MM.1S (cell line): Measurements from ENCODE around the gene TTLL1.

ENCODE experiments used
- DNase-seq: peaks from one replicate; pipeline ENCODE4 v3.0.0-alpha.2; 2015
- H2AFZ ChIP-seq: fragments of 300-600 bp; sonication (generic); 2 replicates; pipeline ENCODE4 v1.6.0; 2016; ENCODE audit warnings: antibody characterized with exemption, low read length
- H3F3A ChIP-seq: fragments of 300-600 bp; sonication (generic); 2 replicates; pipeline ENCODE4 v1.6.1; 2016; ENCODE audit warnings: mild to moderate bottlenecking, antibody characterized with exemption, low read length, moderate library complexity, mixed read lengths; ENCODE audit not compliant: insufficient read depth
- H3K27ac ChIP-seq: fragments of 300-600 bp; sonication (generic); 2 replicates; pipeline ENCODE4 v1.5.1; 2016; ENCODE audit warnings: mild to moderate bottlenecking, low read length
- H3K27me3 ChIP-seq: fragments of 300-600 bp; sonication (generic); replicated peaks from 2 replicates; pipeline ENCODE4 v1.6.0; 2016; ENCODE audit warnings: low read length; ENCODE audit not compliant: insufficient read depth
- H3K36me3 ChIP-seq: fragments of 300-600 bp; sonication (generic); replicated peaks from 2 replicates; pipeline ENCODE4 v1.6.1; 2016; ENCODE audit warnings: mild to moderate bottlenecking, low read length, mixed read lengths; ENCODE audit not compliant: insufficient read depth
- H3K4me1 ChIP-seq: fragments of 300-600 bp; sonication (generic); 2 replicates; pipeline ENCODE4 v1.6.1; 2016; ENCODE audit warnings: low read length, mixed read lengths
- H3K4me2 ChIP-seq: fragments of 300-600 bp; sonication (generic); 2 replicates; pipeline ENCODE4 v1.6.0; 2016; ENCODE audit warnings: low read depth, low read length
- H3K4me3 ChIP-seq: fragments of 300-600 bp; sonication (generic); 2 replicates; pipeline ENCODE4 v1.5.1; 2016; ENCODE audit warnings: low read length, mixed read lengths
- H3K79me2 ChIP-seq: fragments of 300-600 bp; sonication (generic); 2 replicates; pipeline ENCODE4 v1.6.1; 2016; ENCODE audit warnings: mixed run types, low read length, mixed read lengths
- H3K9ac ChIP-seq: fragments of 300-600 bp; sonication (generic); 2 replicates; pipeline ENCODE4 v1.6.1; 2016; ENCODE audit warnings: low read length, mixed read lengths
- H3K9me2 ChIP-seq: fragments of 300-600 bp; sonication (generic); replicated peaks from 2 replicates; pipeline ENCODE4 v1.6.1; 2016; ENCODE audit warnings: mild to moderate bottlenecking, low read length, mixed read lengths; ENCODE audit not compliant: insufficient read depth
- H3K9me3 ChIP-seq: fragments of 300-600 bp; sonication (generic); replicated peaks from 2 replicates; pipeline ENCODE4 v1.6.1; 2016; ENCODE audit warnings: mild to moderate bottlenecking, low read length, mixed read lengths; ENCODE audit not compliant: insufficient read depth
- H4K20me1 ChIP-seq: fragments of 300-600 bp; sonication (generic); 2 replicates; pipeline ENCODE4 v1.6.1; 2016; ENCODE audit warnings: mild to moderate bottlenecking, low read length, moderate library complexity, mixed read lengths; ENCODE audit not compliant: insufficient read depth
- EZH2 ChIP-seq: fragments of 300-600 bp; sonication (generic); optimal IDR thresholded peaks from 2 replicates; pipeline ENCODE3; 2017; ENCODE audit warnings: low read depth, mild to moderate bottlenecking, antibody characterized with exemption, low read length, mixed read lengths
- EZH2phosphoT487 ChIP-seq: fragments of 300-600 bp; sonication (generic); IDR thresholded peaks from 2 replicates; pipeline ENCODE4 v1.6.1; 2018; ENCODE audit warnings: antibody characterized with exemption, low read length
- TF ChIP-seq, protein P1 (sequence below): fragments of 300-600 bp; sonication (generic); IDR thresholded peaks from 2 replicates; pipeline ENCODE4 v1.5.1; 2016; ENCODE audit warnings: antibody characterized with exemption, low read length, mixed read lengths

The TTLL1 gene

DNA sequence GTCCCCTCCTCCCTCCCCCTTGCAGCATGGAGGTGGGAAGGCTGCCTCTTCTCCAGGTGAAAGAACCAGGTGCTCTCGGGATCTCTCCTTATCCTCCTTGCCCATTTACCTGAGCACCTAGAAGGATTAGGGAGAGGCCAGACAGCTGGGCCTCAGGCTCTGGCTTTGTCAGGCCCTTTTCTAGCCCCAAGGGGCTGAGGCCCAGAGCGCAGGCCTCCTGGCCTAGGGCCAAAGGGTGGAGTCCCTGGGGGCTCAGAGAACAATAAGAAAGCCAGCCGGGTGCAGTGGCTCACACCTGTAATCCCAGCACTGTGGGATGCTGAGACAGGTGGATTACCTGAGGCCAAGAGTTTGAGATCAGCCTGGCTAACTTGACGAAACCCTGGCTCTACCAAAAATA is 5.4 kb upstream of the TTLL1 start:
- no peak for DNase-seq
- no peaks in the 10 kb centered on the region for H3K9me2 ChIP-seq
- no peaks in the 10 kb centered on the region; the same call in 1 of the 2 replicates for H3K27me3 ChIP-seq
- H3K9ac ChIP-seq: no peak overlapping the region
- no peaks in the 10 kb centered on the region for H3K4me1 ChIP-seq
- peaks cover 6% of the 10 kb centered on the region; the same call in 1 of the 2 replicates for H3F3A ChIP-seq
- H3K4me2 ChIP-seq: no peak overlapping the region
- no peak overlapping the region for H3K4me3 ChIP-seq
- H4K20me1 ChIP-seq: no peaks in the 10 kb centered on the region
- H3K79me2 ChIP-seq: no peaks in the 10 kb centered on the region
- TF ChIP-seq, protein P1, sequence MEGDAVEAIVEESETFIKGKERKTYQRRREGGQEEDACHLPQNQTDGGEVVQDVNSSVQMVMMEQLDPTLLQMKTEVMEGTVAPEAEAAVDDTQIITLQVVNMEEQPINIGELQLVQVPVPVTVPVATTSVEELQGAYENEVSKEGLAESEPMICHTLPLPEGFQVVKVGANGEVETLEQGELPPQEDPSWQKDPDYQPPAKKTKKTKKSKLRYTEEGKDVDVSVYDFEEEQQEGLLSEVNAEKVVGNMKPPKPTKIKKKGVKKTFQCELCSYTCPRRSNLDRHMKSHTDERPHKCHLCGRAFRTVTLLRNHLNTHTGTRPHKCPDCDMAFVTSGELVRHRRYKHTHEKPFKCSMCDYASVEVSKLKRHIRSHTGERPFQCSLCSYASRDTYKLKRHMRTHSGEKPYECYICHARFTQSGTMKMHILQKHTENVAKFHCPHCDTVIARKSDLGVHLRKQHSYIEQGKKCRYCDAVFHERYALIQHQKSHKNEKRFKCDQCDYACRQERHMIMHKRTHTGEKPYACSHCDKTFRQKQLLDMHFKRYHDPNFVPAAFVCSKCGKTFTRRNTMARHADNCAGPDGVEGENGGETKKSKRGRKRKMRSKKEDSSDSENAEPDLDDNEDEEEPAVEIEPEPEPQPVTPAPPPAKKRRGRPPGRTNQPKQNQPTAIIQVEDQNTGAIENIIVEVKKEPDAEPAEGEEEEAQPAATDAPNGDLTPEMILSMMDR: no peak
- H2AFZ ChIP-seq: no peak overlapping the region
- no peak overlapping the region for H3K27ac ChIP-seq
- no peaks in the 10 kb centered on the region for H3K36me3 ChIP-seq
- no peaks in the 10 kb centered on the region for H3K9me3 ChIP-seq

GRCh38 chr22:43094085-43094484 is 4.9 kb upstream of the TTLL1 start:
- Histone ChIP-seq H2AFZ (no peak overlapping the region), H3F3A (peaks cover 6% of the 10 kb centered on the region; the same call in 1 of the 2 replicates), H3K4me2 (no peak overlapping the region), H3K27me3 (no peaks in the 10 kb centered on the region; the same call in 1 of the 2 replicates), H3K4me1 (no peaks in the 10 kb centered on the region), H3K36me3 (no peaks in the 10 kb centered on the region), H3K9me2 (no peaks in the 10 kb centered on the region), H3K27ac (no peak overlapping the region), H3K9ac (no peak overlapping the region), H3K79me2 (no peaks in the 10 kb centered on the region), H4K20me1 (no peaks in the 10 kb centered on the region), H3K4me3 (no peak overlapping the region), H3K9me3 (no peaks in the 10 kb centered on the region)
- TF ChIP-seq, protein P1: no peak
- no peak for TF ChIP-seq EZH2phosphoT487
- TF ChIP-seq EZH2: no peak
- no peak for DNase-seq

DNA sequence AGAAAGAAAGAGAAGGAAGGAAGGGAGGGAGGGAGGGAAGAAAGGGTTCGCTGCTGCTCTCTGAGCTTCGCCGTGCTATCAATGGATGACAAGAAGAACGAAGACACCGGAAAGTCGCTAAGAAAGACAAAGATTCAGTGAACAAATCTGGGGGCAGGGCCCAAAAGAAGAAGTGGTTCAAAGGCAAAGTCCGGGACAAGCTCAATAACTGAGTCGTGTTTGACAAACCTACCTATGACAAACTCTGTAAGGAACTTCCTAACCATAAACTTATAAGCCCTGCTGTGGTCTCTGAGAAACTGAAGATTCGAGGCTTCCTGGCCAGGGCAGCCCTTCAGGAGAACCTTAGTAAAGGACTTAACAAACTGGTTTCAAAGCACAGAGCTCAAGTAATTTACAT is 2.9 kb upstream of the TTLL1 start:
- no peak overlapping the region for H3K4me3 ChIP-seq
- H2AFZ ChIP-seq: no peak overlapping the region
- peaks cover 12% of the 10 kb centered on the region for H3F3A ChIP-seq
- no peaks in the 10 kb centered on the region; the same call in 1 of the 2 replicates for H3K27me3 ChIP-seq
- no peaks in the 10 kb centered on the region for H3K79me2 ChIP-seq
- no peak overlapping the region for H3K9ac ChIP-seq
- no peaks in the 10 kb centered on the region for H3K9me2 ChIP-seq
- H3K9me3 ChIP-seq: no peaks in the 10 kb centered on the region
- no peaks in the 10 kb centered on the region for H4K20me1 ChIP-seq
- DNase-seq: no peak
- TF ChIP-seq EZH2phosphoT487 (no peak), EZH2 (no peak)
- TF ChIP-seq, protein P1: no peak
- H3K4me1 ChIP-seq: no peaks in the 10 kb centered on the region; the same call in 1 of the 2 replicates
- no peak overlapping the region for H3K27ac ChIP-seq
- H3K4me2 ChIP-seq: no peak overlapping the region
- no peaks in the 10 kb centered on the region for H3K36me3 ChIP-seq
